Epithelial cell of umbilical artery (primary cell): ENCODE measurements around the gene MAP2K5. TPM values are rescaled to one million over a fixed set of nuclear protein-coding genes. Genes with fewer than 3 reads are reported as not detected.

Experiments used
- total RNA-seq: library from RNA; depleted of rRNA; stranded (reverse); fragments of >200 nt; gene quantifications from 2 replicates; pipeline ENCODE4 v1.2.3, GENCODE V29; 2014

Gene MAP2K5
- 2.7 and 3.6 TPM in 2 replicates for total RNA-seq

DNA sequence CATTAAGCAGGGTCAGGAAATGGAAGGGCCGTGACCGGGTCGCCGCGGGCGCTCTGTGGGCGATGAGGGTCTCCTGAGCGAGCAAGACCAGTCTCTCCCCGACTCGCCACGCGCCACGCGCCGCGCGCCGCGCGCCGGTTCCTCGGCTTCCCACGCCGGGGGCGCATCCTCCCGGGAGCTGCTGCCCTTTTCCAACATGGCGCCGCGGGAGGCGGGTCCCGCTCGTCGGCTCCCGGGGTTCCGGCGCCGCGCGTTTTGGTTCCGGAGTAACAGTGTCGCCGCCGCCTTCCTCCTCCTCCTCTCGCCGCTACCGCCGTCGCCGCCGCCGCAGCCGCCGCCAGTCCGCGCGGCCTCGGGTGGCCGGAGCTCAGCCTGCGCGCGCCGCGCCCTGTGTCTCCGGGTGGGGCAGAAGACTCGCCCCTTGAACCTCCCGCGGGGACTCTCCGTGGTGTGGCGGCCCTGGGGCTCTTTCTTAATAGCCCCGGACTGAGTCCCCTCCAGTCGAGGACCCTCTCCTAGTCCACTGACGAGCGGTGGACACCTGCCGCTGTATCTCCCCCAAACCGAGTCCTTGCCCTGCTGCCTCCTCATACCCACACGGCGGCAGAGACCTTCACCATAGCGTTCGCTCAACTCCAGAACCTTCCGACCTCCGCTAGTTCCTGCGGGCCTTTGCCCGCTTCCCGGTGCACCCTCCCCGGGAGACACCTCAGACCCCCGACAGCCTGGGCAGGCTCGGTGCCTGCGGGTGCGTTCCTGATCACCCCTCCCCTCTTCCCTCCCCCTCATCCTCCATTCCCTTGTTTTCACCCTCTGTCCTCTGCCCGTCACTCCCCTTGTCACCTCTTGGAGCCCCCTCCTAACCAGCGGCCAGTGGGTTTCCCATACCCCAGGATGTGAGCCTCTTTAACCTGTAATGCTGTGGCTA, at the start of gene MAP2K5:
MAP2K5 (plus strand) TSS at position 284 of the 928 bp plus-strand sequence; CDS start at position 917, 633 bp downstream.

GRCh38 chr15:67521029-67521782, 21.3 kb upstream of the MAP2K5 start, which contains the start of gene C15orf61:
C15orf61 (plus strand) TSS chr15:67521131; CDS start chr15:67521249, 118 bp downstream.

GRCh38 chr15:67824976-67825880, 282.7 kb downstream of the MAP2K5 start, which contains the start of gene SKOR1:
SKOR1 (plus strand) TSS chr15:67825509; CDS start chr15:67825603, 94 bp downstream.

GRCh38 chr15:67839929-67840748, 297.6 kb downstream of the MAP2K5 start, which contains the start of gene RNU6-1:
RNU6-1 (minus strand) TSS chr15:67840045.

Other genes with a start within 250 kb of the MAP2K5 start
- gene C15orf61, start 21.6 kb upstream of the MAP2K5 start, total RNA-seq: 0.91 and 2.3 TPM in 2 replicates